Motor neuron (in vitro differentiated cells): Measurements from ENCODE around the gene ABCG8. TPM values are rescaled to one million over a fixed set of nuclear protein-coding genes. Genes with fewer than 3 reads are reported as not detected.

Source experiments
- ATAC-seq, 8 experiments: fragments of 200-7000 bp; cut with Tn5 transposase; replicated peaks in 6 of 8; 2 replicates each; pipeline ENCODE4 v1.8.0; 2021; ENCODE audit warnings: mild to moderate bottlenecking in 8 of 8, moderate library complexity in 8 of 8
- H3K27ac ChIP-seq, 2 donors: fragments of 250-450 bp; sonication (Bioruptor Pico); 2 replicates each; pipeline ENCODE4 v1.9.0; 2021; ENCODE audit warnings: antibody characterized with exemption in 2 of 2, mild to moderate bottlenecking in 2 of 2, moderate library complexity in 1 of 2
- H3K4me1 ChIP-seq, 2 donors: fragments of 250-450 bp; sonication (Bioruptor Pico); replicated peaks in 1 of 2; 2 replicates each; pipeline ENCODE4 v1.6.1; 2021; ENCODE audit warnings: antibody characterized with exemption in 2 of 2, mild to moderate bottlenecking in 2 of 2, moderate library complexity in 1 of 2
- H3K4me3 ChIP-seq, 5 donors: fragments of 250-450 bp; sonication (Bioruptor Pico); 2 replicates each; pipeline ENCODE4 v1.9.0; 2021; ENCODE audit warnings: antibody characterized with exemption in 5 of 5, mild to moderate bottlenecking in 5 of 5, moderate library complexity in 4 of 5
- WGBS, 10 experiments: fragments of 450-650 bp; shearing (Covaris generic); methylation state at CpG; one replicate each; pipeline ENCODE4 v1.0.0; 2022; 5-methylcytosine and 5-hydroxymethylcytosine counted together
- in situ Hi-C, 9 experiments: fragments of 400-800 bp; cut with MboI; loops; one replicate each; pipeline ENCODE4 v1.15.0; 2021; ENCODE audit warnings: low sequenced_read_pairs in 9 of 9, low pct_unique_long_range_greater_than_20kb in 2 of 9; ENCODE audit not compliant: unreplicated experiment in 9 of 9
- total RNA-seq, 8 experiments: library from RNA; unstranded; fragments of 300-600 nt; gene quantifications; 2 replicates each; pipeline versions ENCODE4 v1.2.3 to v1.2.4, GENCODE V29; 2022

The ABCG8 gene
- total RNA-seq, 8 experiments from 2014 or later = 0.11 to 0.94 (median 0.19) TPM

DNA sequence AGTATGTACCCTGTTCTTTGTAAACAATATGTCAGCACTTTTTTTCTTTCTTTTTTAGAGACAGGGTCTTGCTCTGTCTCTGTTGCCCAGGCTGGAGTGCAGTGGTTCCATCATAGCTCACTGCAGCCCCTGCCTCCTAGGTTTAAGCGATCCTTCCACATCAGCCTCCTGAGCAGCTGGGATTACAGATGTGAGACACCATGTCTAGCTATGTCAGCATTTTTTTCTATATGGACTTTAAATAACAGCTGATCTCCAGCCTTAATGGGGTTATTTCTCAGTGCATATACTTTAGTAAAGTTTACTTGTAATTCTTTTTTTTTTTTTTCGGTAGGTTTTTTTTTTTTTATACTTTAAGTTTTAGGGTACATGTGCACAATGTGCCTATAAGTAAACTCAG lies 26.8 kb upstream of the ABCG8 start:
- in situ Hi-C loops = no loop called here
- 57 to 100% (median 90%) methylated on average over 1 to 2 of the region's 2 CpGs; no CpG with 5 or more reads in 1 of the 10 experiments for WGBS, 10 experiments
- ATAC-seq = no peak
- Histone ChIP-seq H3K4me3 (no peak overlapping the region), H3K27ac (no peak overlapping the region), H3K4me1 (peaks cover 0 to 16% of the 10 kb centered on the region in 2 donors)

DNA sequence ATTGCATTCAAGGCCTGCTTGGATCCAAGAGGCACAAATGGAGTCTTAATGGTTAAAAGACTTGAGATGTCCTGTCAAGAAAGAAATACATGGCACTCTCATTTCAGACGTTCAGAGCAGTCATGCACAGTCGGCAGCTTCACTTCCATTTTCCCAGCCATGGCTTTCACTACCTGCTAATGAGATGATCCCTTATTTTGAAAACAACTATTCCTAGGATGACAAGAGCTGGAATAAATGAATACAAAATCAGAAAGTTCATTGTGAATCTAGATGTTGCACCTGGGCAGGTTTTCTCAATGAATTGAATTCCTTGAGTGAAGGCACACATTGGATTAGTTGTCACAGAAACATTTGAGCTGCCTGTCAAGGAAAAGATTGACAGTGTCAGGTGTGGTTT lies 25.8 kb upstream of the ABCG8 start:
- Histone ChIP-seq H3K27ac (no peak overlapping the region), H3K4me1 (peaks cover 0 to 16% of the 10 kb centered on the region in 2 donors), H3K4me3 (no peak overlapping the region)
- in situ Hi-C loops = no loop called here
- 60 to 89% (median 77%) methylated on average over 1 to 2 of the region's 2 CpGs; no CpG with 5 or more reads in 5 of the 10 experiments for WGBS, 10 experiments
- ATAC-seq = no peak

DNA sequence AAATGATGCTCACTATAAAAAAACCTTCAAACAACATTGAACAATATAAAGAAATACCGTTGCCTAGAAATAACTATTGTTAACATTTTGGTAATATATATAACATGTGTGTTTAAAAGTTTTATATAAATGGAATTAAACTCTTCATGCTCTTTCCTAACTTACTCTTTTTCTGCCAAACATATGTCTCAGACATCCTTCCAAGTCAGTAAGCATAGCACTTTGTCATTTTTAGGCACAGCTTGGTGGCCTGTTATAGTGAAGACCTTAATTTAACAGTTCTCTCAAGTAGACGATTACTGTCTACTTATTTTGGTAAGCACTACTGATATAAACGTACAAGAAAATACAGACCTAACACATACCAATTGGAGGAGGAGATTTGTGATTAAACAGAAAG lies 24.1 kb upstream of the ABCG8 start:
- Histone ChIP-seq H3K4me3 (no peak overlapping the region), H3K4me1 (peaks cover 0 to 20% of the 10 kb centered on the region in 2 donors), H3K27ac (no peak overlapping the region)
- in situ Hi-C loops = no loop called here
- WGBS, 10 experiments = 23 to 94% (median 89%) methylated on average over 2 to 3 of the region's 3 CpGs
- no peak for ATAC-seq

DNA sequence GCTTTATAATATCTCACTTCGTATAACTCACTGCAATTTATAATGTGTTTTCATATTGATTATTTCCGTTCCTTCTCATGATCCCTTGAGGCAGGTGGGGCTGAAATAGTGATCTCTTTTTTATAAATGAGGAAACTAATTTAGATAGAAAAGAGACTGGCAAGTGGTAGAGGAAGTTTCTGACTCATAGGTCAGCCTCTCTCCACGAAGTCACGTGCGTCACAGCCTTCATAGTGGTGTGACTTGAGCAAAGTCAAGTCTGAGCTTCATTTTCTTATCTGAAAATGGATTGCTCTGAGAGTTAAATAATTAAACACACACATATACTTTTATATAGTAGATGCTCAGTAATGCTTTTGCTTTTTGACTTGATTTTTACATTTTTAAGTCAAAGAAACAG lies 20.0 kb upstream of the ABCG8 start:
- H3K4me1 ChIP-seq = peaks cover 10 to 12% of the 10 kb centered on the region in 2 donors
- ATAC-seq = peak in 6 of 8 experiments; percentile 28 to 60 (median 38)
- in situ Hi-C loops = no loop called here
- H3K4me3 ChIP-seq = no peak overlapping the region
- WGBS, 10 experiments = 43 to 100% (median 69%) methylated on average over 1 to 5 of the region's 5 CpGs
- H3K27ac ChIP-seq = no peak overlapping the region

DNA sequence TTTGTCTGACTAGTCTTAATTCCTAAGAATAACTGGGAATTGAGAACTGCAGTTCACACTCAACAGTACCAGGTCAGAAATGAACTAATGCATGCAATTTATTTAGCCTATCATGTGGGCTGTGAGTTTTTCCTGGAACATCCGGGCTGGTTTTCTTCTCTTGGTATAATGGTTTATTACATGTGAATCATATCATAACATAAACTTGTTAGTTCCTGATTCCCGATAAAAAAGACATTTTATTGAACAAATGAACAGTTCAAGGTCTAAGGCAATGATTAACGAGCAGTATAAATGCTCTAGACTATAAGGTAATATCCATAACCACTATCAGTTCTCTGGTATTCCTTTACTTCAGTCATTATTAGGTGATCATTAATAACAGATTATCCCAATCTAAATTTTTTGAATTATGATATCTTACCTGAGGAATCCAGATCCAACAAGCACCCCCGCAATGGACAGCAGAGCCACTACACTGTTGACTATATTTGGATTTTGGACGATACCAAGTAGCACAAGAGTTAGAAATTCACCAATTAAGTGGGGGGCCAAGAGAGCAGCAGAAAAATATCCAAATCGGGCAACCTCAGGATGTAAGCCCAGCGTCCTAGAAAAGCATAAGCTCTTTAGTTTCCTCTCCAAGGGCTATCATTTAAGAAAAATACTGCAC lies 19.1 kb upstream of the ABCG8 start:
- H3K4me3 ChIP-seq = no peak overlapping the region
- in situ Hi-C loops = no loop called here
- H3K27ac ChIP-seq = no peak overlapping the region
- H3K4me1 ChIP-seq = peaks cover 10 to 12% of the 10 kb centered on the region in 2 donors
- WGBS, 10 experiments = 27 to 97% (median 87%) methylated on average over 3 to 6 of the region's 7 CpGs
- no peak for ATAC-seq

DNA sequence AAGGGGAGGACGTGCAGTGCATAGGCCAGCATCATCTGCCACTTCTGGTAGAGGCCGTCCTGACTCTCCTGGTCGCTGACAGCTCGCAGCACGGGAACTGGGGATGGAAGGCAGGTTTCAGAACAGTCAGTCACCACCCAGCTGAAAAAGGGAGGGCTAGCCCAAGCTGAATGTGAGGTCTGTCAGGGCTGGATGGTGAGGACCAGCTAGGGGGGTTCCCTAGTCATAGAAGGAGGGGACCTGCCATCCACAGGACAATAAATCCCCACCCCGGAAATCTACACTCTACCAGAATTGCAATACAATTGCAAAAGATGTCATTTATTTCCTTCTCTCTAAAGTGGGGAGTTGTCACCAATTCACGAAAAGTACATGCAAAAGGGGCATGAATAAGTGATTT lies 15.9 kb upstream of the ABCG8 start:
- peak in 3 of 8 experiments; percentile 89 to 94 (median 93) for ATAC-seq
- in situ Hi-C loops = no loop called here
- peaks cover 10 to 12% of the 10 kb centered on the region in 2 donors for H3K4me1 ChIP-seq
- H3K4me3 ChIP-seq = no peak overlapping the region
- WGBS, 10 experiments = 17 to 90% (median 46%) methylated on average over 1 to 6 of the region's 7 CpGs; no CpG with 5 or more reads in 4 of the 10 experiments
- no peak overlapping the region for H3K27ac ChIP-seq

DNA sequence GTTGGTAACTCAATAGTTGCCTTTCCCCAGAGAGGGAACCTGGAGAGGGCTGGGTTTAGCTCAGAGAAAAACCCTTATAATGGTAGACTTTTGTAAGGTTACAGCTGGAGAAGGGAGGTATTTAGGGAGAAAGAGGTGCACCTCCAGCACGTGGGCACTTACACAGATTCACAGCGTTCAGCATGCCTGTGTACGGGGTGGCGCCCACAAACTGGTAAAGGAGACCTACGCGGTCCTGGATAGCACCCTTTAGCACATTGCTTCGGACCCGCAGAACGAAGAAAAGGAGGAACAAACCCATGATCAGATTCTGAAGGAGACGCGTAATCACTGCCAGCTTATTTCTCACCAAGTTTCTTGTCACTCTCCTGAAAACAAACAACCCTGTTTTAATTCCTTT lies 15.0 kb upstream of the ABCG8 start:
- no peak for ATAC-seq
- 82 to 100% (median 92%) methylated on average over 1 to 11 of the region's 11 CpGs; no CpG with 5 or more reads in 4 of the 10 experiments for WGBS, 10 experiments
- Histone ChIP-seq H3K4me1 (peaks cover 9 to 12% of the 10 kb centered on the region in 2 donors), H3K27ac (no peak overlapping the region), H3K4me3 (no peak overlapping the region)
- in situ Hi-C loops = no loop called here

DNA sequence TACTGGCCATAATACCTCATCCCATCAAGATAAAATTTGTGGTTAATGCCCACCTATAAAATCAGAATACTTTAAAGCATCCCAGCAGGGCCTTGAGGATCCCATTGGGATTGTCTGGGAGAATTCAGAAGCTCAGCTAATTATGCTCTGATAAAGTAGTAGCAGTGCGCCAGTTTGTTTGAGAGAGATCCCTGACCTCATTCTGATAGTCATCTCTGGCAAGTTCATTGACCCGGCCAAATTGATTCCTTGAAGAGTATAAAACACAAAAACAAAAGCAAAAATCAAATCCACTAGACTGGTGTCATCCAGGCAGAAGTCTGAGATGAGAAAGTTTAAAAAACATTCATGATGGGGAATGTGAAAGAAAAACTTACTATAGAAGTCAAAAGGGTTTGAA lies 14.3 kb upstream of the ABCG8 start:
- no peak for ATAC-seq
- WGBS, 10 experiments = 75 to 100% (median 88%) methylated on average over 1 to 2 of the region's 2 CpGs; no CpG with 5 or more reads in 4 of the 10 experiments
- Histone ChIP-seq H3K27ac (no peak overlapping the region), H3K4me1 (peaks cover 7 to 12% of the 10 kb centered on the region in 2 donors), H3K4me3 (no peak overlapping the region)
- in situ Hi-C loops = no loop called here

DNA sequence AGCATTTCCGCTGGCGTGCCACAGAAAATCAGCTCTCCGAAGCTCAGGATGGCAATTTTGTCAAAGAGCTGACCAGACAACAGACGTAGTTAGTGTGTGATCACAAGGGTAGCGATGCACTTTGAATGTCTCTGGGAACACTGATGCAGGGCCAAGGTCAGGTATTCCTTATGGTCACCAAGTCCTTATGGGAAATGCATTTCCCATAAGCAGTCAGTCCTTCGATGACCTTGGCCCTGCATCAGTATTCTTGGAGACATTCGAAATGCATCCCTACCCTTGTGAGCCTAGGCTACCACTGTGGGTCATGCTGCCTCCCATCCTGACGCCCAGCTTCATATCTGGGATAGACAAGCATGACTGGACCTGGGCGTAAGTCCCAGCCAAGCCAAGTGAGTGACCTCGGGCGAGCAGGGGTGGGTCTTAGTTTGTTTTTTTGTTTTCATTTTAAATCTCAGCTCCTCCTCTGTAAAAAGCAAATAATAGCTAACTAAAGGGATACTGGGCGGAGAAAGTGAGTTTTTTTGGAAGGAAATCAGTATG lies 13.7 kb upstream of the ABCG8 start:
- Histone ChIP-seq H3K4me3 (no peak overlapping the region), H3K4me1 (peaks cover 7 to 12% of the 10 kb centered on the region in 2 donors), H3K27ac (no peak overlapping the region)
- 45 to 100% (median 87%) methylated on average over 1 to 12 of the region's 12 CpGs for WGBS, 10 experiments
- peak in 2 of 8 experiments; percentile 30 to 47 for ATAC-seq
- in situ Hi-C loops = no loop called here

DNA sequence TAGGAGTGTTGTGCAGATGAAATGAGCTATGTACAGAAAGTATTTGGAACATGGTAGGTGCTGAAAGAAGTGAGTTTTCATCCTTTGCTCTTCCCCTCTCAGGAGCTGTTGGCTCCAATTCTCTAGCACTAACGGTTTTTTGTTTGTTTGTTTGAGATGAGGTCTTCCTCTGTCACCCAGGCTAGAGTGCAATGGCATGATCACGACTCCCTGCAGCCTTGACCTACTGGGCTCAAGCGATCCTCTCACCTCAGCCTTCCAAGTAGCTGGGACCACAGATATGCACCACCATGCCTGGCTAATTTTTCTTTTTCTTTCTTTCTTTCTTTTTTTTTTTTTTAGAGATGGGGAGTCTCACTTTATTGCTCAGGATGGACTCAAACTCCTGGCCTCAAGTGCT lies 12.9 kb upstream of the ABCG8 start:
- Histone ChIP-seq H3K27ac (no peak overlapping the region), H3K4me1 (peaks cover 7 to 12% of the 10 kb centered on the region in 2 donors), H3K4me3 (no peak overlapping the region)
- in situ Hi-C loops = no loop called here
- no peak for ATAC-seq
- WGBS, 10 experiments = 0 to 100% (median 71%) methylated on average over 1 to 3 of the region's 3 CpGs

DNA sequence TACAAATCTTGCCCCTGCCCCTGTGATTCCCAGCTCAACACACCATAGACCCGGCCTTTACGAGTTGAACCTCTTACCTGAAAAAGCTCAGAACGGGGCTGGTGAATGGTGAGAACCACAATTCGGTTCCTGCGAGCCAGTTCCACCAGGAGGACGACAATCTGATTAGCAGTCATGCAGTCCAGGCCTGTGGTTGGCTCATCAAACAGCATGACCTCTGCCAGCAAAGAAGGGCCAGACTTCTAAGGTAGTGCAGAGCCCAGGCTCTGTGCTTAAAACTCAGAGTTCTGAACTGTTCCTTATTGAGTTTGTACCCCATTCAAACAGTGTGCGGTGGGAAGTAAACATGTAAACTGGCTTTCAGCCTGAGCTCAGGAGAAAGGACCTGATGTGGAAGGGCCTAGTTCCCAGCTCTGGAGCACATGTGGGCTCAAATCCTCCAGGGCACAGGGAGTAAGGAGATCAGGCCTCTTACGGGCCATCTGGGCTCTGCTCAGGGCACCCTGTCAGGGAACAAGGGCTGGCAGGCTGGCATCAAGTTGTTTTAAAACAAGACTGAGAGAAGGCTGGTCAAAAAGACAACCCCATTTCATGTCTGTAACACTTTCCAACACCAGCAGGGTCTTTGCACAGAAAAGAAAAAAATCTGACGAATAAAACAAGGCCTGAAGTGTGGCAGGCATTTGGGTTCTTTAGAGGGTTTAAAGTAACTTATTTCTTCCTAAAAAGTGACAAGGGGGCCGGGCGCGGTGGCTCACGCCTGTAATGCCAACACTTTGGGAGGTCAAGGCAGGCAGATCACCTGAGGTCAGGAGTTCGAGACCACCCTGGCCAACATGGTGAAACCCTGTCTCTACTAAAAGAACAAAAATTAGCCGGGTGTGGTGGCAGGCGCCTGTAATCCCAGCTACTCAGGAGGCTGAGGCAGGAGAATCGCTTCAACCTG lies 12.2 kb upstream of the ABCG8 start:
- 60 to 100% (median 90%) methylated on average over 1 to 13 of the region's 17 CpGs for WGBS, 10 experiments
- in situ Hi-C loops = no loop called here
- ATAC-seq = no peak

DNA sequence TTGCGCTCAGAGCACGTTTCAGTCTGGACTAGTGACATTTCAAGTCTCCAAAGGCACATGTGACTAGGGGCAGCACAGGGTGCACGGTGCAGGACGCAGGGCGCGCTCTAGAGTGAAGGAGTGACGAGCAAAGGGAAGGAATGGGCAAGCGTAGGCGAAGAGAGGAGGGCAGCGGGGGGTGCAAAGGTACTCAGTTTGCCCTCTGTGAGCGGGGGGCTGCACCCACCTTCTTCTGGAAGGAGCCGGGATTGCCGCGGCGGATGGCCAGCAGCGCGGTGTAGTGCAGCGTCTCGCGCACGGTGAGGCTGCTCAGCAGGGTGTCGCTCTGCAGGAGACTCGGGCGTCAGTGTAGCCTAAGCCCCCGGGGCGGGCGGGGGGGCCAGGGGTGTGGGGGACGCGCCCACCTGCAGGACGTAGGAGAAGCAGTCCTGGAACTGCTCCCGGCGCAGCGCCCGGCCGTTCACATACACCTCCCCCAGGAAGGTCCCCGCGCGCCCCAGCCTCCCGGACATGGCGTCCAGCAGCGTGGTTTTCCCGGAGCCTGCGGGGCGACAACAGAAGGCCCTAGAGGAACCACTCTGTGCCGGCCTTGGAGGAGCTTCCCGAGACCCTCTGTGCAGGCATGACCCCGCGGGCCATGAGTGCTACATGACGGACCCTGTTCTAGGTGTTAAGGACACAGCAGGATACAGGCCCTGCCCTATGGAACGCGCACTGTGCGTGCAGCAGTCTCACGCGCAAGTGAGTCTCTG lies 7.1 kb upstream of the ABCG8 start:
- WGBS, 10 experiments = 0 to 83% (median 57%) methylated on average over 1 to 8 of the region's 54 CpGs; no CpG with 5 or more reads in 4 of the 10 experiments
- in situ Hi-C loops = no loop called here
- Histone ChIP-seq H3K27ac (no peak overlapping the region), H3K4me1 (no peaks in the 10 kb centered on the region), H3K4me3 (no peak overlapping the region)
- ATAC-seq = peak in 6 of 8 experiments; percentile 22 to 85 (median 29)

More for the DNA sequence above, 12.2 kb upstream of the ABCG8 start:
- H3K4me3 ChIP-seq = no peak overlapping the region
- H3K27ac ChIP-seq = no peak overlapping the region
- peaks cover 7 to 12% of the 10 kb centered on the region in 2 donors for H3K4me1 ChIP-seq
